GM19240 (cell line): ENCODE measurements around the gene POFUT2.

Source experiments
- DNase-seq: peaks from one replicate; pipeline ENCODE4 v3.0.0; 2011; ENCODE audit warnings: low spot score; ENCODE audit not compliant: insufficient read length

POFUT2 gene

GRCh38 chr21:45250914-45251634 lies 36.6 kb downstream of the POFUT2 start:
- no peak for DNase-seq

DNA sequence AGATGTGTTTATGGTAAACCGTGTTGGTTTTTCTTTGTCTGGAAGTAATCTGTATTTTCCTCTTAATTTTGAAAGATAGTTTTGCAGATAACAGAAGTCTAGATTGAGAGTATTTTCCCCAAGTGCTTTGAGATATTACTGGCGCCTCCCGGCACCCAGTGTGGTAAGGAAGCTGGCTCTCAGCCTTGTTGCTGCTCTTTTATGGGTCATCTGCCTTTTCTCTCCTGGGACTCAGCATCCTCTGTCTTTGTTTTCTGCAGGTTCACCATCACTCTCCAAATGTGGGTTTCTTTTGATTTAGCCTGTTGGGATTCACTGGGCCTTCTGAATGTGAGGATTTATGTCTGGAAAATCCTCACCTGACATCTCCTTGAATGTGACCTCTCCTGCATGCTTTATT lies 37.4 kb downstream of the POFUT2 start:
- no peak for DNase-seq

DNA sequence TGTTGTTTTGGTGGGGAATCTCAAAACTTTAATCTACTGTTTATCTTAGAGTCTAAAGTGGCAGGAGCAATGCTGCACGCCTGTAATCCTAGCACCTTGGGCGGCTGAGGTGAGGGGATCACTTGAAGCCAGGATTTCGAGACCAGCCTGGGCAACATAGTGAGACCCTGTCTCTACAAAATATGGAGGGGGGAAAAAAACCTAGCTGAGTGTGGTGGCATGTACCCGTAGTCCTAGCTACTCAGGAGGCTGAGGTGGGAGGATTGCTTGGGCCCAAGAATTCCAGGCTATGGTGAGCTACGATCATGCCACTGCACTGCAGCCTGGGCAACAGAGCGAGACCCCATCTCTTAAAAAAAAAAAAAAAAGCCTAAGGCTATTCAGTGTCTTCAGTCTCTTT lies 38.1 kb downstream of the POFUT2 start:
- DNase-seq: no peak

- no peak for DNase-seq
Observed at GRCh38 chr21:45248893-45249381, 38.8 kb downstream of the POFUT2 start.

GRCh38 chr21:45248301-45248892 lies 39.3 kb downstream of the POFUT2 start:
- DNase-seq: no peak

DNA sequence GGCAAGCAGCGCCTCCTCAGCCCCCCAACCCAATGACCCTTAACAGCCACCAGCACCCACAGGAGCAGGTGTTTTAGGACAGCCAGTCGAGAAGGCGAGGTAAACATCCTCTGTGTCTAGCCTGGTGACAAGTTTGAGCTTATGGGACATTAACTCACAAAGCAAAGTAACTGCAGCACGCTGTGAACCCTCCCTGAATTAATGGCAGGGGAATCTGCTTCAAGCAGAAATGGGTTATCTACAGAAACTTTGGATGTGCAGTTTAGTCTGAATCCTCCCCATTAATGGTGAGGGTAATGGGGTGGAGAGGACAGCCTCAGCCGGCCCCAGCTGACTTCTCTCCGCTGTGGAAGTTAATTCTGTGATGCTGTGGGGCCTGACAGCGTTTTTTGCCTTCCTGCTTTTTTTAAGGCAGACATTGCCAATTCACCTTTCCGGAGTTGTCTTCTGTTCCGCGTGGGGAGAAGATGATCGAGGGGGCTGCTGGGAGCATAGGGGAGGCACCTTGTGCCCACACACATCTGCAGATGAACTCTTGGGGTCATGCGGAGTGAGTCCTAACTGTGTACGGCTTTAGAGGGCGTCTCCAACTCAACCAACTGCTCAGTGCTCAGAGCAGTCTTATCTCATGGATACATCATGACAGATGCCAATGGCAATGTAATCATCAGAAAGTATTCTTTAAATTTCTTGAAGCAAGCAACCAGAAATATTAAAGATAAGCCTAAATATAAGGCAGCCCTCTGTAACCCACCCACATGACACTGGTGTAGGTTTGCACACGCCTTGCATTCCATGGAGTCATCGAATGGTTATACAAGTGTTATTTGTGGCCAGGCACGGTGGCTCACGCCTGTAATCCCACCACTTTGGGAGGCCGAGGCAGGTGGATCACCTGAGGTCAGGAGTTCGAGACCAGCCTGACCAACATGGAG lies 41.0 kb downstream of the POFUT2 start:
- no peak for DNase-seq

DNA sequence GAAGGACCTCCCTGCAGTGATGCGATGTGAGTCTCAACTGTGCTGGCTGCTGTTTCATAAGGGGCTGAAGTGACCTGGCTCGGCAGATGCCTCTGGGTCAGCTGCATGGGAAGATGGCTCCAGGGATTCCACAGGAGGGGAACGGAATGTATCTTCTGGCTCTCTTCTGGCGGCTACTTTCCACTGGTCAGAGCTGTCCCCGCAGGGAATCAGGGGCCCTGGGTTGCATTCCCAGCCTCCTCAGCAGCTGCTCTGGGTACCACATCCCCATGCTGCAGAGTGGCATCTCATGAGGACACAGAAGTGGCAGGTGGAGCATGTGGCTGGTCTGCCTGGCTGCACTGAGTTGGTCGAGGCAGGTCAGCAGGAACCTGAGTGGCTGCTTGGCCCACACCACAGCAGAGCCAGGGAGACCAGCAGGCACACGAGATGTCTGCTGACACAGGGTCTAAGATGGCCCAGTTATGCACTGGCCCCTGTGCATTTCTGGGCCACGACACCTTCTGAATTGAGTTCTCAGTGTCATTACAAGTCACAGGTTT lies 42.8 kb downstream of the POFUT2 start:
- DNase-seq: no peak

GRCh38 chr21:45243603-45244002 lies 44.1 kb downstream of the POFUT2 start:
- DNase-seq: no peak

DNA sequence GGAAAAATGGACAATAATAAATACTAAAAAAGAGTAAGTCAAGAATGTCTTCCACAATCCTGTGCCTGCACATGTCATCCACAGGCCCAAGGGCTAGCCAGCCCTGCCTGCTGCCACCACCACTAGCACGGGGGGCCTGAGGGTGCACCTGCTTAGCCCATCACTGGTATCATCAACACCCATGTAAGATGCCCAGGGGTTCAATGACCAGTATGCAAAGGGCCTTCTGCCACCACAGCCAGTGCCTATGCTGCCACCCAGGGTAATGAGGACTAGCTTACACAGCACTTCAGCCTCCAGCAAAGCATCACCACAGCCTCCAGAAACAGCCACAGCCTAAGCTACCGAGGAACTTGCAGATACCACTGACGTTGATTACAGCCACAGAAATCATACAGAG lies 46.3 kb downstream of the POFUT2 start:
- no peak for DNase-seq

GRCh38 chr21:45237401-45237800 lies 50.3 kb downstream of the POFUT2 start:
- DNase-seq: no peak

GRCh38 chr21:45236481-45236880 lies 51.2 kb downstream of the POFUT2 start:
- DNase-seq: no peak

- DNase-seq: no peak
Observed at GRCh38 chr21:45235488-45235887, 52.2 kb downstream of the POFUT2 start.

- DNase-seq: no peak
Observed at GRCh38 chr21:45234965-45235364, 52.7 kb downstream of the POFUT2 start.

GRCh38 chr21:45234127-45234526 lies 53.6 kb downstream of the POFUT2 start:
- no peak for DNase-seq

DNA sequence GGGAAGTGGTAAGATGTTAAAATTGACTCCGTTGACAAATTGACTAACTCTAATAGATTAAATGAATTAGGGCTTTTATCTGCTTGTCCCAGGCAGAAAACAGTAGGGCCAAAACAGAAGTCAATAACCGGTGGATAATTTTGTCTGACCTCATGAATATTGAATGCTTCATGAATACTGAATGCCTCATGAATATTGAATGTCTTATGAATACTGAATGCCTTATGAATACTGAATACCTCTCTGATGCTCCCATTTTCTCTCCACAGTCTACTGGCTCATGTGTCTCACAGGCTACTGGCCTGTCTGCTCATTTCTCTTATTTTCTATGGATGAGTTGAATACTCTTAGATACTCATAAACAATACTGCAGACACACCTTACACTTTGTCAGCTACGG lies 56.0 kb downstream of the POFUT2 start:
- no peak for DNase-seq

DNA sequence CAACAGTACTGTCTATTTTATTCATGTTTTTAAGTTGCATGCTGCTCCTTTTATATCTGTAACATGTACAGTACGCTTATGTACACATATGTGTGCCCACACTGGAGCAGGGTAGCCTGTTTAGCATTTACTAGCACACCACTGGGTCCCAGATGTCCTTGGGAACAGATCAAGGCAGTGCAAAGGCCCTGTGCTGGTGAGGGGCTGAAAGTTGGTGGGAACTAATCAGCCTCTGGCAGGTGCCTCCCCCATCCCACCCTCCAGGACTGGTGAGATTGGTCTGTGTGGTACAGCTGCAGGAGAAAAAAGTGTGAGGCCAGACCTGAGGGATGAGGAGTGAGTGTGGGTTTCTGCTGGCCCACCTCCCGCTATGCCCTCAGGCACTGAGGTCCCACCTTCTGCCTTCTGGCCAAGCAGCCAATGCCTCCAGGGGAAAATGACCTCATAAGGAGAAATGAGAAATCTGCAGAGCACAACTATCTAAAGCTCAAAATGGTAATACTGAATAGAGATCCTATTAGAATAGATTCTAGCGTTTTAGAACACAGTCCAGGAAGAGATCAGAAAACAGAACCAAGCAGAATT lies 58.9 kb downstream of the POFUT2 start:
- no peak for DNase-seq

DNA sequence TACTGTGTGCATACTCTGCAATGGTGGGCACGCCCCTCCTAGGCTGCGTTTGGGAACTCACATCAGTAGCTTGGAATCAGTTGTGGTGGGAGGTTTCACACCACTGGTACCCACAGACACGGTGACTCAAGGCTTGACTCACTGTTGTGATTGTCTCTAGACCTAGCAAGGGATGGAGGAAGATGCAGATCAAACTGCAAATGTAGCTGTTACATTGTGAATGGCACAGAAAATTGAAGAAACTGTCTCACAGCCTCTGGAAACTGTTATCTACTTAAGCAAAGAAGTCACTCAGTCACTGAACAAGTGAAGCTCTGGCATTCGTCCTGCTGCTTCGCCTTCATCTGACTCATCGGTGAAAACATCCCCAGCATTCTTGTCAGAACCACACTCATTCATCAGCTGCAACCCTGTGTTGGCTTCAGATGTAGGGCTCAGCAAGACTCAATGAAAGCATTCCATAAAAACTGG lies 59.5 kb downstream of the POFUT2 start:
- DNase-seq: no peak

- no peak for DNase-seq
Observed at GRCh38 chr21:45227735-45228134, 60.0 kb downstream of the POFUT2 start.

DNA sequence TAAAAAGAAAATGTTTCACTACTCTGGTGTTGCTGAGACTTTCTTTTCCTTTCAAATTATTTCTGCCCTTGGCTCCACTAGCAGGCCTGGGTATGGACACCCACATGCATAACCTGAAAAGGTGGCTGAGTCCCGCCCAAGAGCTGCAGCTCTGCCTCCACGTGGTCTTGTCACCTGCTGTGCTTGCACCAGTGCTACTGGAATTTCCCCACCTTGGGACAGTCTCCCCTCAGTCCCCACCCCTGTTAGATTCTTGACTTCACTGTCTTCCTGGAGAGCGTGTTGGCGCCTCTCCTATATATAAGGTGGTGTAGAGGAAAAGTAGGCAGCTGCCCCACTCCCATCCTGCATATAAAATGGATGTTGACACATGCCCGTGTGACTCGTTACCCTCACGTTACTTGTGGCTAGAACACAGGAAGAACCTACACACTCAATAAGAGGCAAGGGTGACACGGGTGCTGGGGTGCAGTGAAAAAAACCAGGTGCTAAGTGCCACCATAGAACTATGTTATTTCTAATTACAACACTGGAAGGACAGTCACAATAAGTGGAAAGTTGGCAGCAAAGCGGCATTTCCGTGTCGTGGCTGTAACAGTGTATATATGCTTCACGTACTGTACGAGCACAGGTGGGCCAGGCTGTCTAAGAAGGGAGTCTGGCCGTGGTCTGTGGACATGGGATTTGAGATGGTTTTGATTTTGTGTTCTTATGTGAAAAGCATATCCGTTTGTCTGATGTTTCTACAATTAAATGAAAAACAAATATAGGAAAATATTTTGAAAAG lies 61.0 kb downstream of the POFUT2 start:
- DNase-seq: no peak

- no peak for DNase-seq
Observed at GRCh38 chr21:45225741-45226327, 61.9 kb downstream of the POFUT2 start.
